ENCODE data around the gene DHX34. TPM values are rescaled to one million over a fixed set of nuclear protein-coding genes. Genes with fewer than 3 reads are reported as not detected.

Gene DHX34
- total and polyA plus RNA-seq, 9 of the 15 experiments (the other 6 are each of a cell fraction or from before 2014, with no cell fraction given): 0.36 to 42.0 (median 15.0) TPM

DNA sequence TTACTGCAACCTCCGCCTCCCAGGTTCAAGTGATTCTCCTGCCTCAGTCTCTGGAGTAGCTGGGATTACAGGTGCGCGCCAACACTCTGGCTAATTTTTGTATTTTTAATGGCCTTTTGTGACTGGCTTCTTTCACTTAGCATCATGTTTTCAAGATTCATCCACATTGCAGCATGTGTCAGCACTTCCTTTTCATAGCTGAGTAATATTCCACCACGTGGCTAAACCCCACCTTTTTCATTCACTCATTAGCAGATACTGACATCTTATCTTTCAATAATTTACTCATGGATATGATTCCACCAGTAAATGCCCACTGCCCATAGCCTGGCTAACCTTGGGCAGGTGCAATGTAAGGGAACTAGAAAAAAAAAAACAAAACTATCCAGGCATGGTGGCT, 32.6 kb upstream of the DHX34 start (continued):
- TF ChIP-seq, protein P1, sequence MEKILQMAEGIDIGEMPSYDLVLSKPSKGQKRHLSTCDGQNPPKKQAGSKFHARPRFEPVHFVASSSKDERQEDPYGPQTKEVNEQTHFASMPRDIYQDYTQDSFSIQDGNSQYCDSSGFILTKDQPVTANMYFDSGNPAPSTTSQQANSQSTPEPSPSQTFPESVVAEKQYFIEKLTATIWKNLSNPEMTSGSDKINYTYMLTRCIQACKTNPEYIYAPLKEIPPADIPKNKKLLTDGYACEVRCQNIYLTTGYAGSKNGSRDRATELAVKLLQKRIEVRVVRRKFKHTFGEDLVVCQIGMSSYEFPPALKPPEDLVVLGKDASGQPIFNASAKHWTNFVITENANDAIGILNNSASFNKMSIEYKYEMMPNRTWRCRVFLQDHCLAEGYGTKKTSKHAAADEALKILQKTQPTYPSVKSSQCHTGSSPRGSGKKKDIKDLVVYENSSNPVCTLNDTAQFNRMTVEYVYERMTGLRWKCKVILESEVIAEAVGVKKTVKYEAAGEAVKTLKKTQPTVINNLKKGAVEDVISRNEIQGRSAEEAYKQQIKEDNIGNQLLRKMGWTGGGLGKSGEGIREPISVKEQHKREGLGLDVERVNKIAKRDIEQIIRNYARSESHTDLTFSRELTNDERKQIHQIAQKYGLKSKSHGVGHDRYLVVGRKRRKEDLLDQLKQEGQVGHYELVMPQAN (IDR thresholded peaks at IDR 0.05; ENCODE audit: borderline replicate concordance): no peak
- TF ChIP-seq, protein P2, sequence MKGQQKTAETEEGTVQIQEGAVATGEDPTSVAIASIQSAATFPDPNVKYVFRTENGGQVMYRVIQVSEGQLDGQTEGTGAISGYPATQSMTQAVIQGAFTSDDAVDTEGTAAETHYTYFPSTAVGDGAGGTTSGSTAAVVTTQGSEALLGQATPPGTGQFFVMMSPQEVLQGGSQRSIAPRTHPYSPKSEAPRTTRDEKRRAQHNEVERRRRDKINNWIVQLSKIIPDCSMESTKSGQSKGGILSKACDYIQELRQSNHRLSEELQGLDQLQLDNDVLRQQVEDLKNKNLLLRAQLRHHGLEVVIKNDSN (CRISPR knock-in tag; IDR thresholded peaks at IDR 0.05): 0 out of 2 replicates have a peak, but pooled peaks have one; percentile 16
- TF ChIP-seq, protein P3, sequence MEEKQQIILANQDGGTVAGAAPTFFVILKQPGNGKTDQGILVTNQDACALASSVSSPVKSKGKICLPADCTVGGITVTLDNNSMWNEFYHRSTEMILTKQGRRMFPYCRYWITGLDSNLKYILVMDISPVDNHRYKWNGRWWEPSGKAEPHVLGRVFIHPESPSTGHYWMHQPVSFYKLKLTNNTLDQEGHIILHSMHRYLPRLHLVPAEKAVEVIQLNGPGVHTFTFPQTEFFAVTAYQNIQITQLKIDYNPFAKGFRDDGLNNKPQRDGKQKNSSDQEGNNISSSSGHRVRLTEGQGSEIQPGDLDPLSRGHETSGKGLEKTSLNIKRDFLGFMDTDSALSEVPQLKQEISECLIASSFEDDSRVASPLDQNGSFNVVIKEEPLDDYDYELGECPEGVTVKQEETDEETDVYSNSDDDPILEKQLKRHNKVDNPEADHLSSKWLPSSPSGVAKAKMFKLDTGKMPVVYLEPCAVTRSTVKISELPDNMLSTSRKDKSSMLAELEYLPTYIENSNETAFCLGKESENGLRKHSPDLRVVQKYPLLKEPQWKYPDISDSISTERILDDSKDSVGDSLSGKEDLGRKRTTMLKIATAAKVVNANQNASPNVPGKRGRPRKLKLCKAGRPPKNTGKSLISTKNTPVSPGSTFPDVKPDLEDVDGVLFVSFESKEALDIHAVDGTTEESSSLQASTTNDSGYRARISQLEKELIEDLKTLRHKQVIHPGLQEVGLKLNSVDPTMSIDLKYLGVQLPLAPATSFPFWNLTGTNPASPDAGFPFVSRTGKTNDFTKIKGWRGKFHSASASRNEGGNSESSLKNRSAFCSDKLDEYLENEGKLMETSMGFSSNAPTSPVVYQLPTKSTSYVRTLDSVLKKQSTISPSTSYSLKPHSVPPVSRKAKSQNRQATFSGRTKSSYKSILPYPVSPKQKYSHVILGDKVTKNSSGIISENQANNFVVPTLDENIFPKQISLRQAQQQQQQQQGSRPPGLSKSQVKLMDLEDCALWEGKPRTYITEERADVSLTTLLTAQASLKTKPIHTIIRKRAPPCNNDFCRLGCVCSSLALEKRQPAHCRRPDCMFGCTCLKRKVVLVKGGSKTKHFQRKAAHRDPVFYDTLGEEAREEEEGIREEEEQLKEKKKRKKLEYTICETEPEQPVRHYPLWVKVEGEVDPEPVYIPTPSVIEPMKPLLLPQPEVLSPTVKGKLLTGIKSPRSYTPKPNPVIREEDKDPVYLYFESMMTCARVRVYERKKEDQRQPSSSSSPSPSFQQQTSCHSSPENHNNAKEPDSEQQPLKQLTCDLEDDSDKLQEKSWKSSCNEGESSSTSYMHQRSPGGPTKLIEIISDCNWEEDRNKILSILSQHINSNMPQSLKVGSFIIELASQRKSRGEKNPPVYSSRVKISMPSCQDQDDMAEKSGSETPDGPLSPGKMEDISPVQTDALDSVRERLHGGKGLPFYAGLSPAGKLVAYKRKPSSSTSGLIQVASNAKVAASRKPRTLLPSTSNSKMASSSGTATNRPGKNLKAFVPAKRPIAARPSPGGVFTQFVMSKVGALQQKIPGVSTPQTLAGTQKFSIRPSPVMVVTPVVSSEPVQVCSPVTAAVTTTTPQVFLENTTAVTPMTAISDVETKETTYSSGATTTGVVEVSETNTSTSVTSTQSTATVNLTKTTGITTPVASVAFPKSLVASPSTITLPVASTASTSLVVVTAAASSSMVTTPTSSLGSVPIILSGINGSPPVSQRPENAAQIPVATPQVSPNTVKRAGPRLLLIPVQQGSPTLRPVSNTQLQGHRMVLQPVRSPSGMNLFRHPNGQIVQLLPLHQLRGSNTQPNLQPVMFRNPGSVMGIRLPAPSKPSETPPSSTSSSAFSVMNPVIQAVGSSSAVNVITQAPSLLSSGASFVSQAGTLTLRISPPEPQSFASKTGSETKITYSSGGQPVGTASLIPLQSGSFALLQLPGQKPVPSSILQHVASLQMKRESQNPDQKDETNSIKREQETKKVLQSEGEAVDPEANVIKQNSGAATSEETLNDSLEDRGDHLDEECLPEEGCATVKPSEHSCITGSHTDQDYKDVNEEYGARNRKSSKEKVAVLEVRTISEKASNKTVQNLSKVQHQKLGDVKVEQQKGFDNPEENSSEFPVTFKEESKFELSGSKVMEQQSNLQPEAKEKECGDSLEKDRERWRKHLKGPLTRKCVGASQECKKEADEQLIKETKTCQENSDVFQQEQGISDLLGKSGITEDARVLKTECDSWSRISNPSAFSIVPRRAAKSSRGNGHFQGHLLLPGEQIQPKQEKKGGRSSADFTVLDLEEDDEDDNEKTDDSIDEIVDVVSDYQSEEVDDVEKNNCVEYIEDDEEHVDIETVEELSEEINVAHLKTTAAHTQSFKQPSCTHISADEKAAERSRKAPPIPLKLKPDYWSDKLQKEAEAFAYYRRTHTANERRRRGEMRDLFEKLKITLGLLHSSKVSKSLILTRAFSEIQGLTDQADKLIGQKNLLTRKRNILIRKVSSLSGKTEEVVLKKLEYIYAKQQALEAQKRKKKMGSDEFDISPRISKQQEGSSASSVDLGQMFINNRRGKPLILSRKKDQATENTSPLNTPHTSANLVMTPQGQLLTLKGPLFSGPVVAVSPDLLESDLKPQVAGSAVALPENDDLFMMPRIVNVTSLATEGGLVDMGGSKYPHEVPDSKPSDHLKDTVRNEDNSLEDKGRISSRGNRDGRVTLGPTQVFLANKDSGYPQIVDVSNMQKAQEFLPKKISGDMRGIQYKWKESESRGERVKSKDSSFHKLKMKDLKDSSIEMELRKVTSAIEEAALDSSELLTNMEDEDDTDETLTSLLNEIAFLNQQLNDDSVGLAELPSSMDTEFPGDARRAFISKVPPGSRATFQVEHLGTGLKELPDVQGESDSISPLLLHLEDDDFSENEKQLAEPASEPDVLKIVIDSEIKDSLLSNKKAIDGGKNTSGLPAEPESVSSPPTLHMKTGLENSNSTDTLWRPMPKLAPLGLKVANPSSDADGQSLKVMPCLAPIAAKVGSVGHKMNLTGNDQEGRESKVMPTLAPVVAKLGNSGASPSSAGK (IDR thresholded peaks at IDR 0.05): peak; percentile 44; the same call in 1 of the 2 replicates
- no peak for TF ChIP-seq ZNF3 (CRISPR knock-in tag; IDR thresholded peaks at IDR 0.05)
- no peak for TF ChIP-seq CSDE1 (IDR thresholded peaks at IDR 0.05)
- TF ChIP-seq COPS2 (conservative IDR thresholded peaks at IDR 0.05): no peak
- no peak for TF ChIP-seq CBX3 (IDR thresholded peaks at IDR 0.05; ENCODE audit: borderline replicate concordance in 1 of 2, low read length in 2 of 2)
- TF ChIP-seq BRCA1 (IDR thresholded peaks at IDR 0.05): no peak
- TF ChIP-seq BRCA1 (CRISPR knock-in tag; IDR thresholded peaks at IDR 0.05): no peak
- TF ChIP-seq, protein P4, sequence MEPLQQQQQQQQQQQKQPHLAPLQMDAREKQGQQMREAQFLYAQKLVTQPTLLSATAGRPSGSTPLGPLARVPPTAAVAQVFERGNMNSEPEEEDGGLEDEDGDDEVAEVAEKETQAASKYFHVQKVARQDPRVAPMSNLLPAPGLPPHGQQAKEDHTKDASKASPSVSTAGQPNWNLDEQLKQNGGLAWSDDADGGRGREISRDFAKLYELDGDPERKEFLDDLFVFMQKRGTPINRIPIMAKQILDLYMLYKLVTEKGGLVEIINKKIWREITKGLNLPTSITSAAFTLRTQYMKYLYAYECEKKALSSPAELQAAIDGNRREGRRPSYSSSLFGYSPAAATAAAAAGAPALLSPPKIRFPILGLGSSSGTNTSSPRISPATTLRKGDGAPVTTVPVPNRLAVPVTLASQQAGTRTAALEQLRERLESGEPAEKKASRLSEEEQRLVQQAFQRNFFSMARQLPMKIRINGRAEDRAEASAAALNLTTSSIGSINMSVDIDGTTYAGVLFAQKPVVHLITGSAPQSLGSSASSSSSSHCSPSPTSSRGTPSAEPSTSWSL (CRISPR knock-in tag; IDR thresholded peaks at IDR 0.05; ENCODE audit: borderline replicate concordance): no peak
- no peak for TF ChIP-seq ZNF445 (CRISPR knock-in tag; IDR thresholded peaks at IDR 0.05; ENCODE audit: low read depth)
- TF ChIP-seq ZNF121 (CRISPR knock-in tag; conservative IDR thresholded peaks at IDR 0.05): no peak
- no peak for TF ChIP-seq ETS2 (tag; IDR thresholded peaks at IDR 0.05; ENCODE audit: borderline replicate concordance, poor library complexity, severe bottlenecking)
